Measurements from ENCODE around the gene LRRC4C.

Gene LRRC4C

GRCh38 chr11:40838181-40838683 is 621.2 kb downstream of the LRRC4C start:
- DNase-seq = no peak

GRCh38 chr11:40827116-40827515 is 632.3 kb downstream of the LRRC4C start:
- no peak for DNase-seq

DNA sequence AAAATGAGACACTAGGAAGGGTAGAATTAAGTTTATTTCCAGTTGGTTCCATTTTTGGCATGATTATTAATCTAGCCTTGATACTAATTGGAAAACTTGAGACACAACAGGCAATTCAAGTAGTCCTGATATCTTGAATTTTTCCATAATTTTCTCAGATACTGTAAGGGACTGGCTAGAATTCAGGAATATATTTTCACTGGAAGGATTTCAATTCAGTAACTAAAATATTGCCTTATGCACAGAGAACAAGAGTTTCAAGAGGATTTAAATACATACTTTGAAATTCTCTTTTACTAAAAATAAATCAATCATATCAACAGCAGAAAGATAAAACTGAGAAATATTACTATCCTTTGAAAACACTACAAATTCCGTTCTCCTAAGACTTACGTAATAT is 632.9 kb downstream of the LRRC4C start:
- DNase-seq = no peak

DNA sequence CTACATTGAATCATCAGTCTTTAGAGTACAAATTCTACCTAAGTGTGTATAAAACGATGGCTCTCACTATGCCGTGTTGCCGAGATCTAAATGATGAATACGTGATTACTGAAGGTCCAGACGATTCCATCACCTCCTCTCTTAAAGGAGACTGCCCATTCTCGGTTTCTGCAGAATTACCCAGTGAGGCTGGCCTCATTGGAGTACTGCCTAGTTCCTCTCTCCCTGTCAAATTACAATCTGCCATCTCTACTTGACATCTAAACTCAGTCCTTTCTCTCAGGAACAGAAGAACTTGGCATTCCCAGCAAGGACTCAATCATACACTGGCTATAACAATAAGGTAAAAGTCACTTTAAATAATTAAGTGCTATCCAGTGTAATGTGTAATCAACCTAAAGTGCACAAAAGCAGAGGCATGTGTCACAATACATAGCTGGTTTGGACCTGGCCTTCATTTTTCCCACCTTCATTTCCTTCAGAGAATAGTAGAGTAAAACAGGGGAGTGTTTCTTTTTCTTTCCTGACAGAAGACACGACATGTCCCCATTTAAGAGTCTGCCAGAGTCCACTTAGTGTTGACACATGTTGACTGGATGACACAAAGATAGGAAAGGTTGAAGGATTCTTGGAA is 634.1 kb downstream of the LRRC4C start:
- DNase-seq = no peak

DNA sequence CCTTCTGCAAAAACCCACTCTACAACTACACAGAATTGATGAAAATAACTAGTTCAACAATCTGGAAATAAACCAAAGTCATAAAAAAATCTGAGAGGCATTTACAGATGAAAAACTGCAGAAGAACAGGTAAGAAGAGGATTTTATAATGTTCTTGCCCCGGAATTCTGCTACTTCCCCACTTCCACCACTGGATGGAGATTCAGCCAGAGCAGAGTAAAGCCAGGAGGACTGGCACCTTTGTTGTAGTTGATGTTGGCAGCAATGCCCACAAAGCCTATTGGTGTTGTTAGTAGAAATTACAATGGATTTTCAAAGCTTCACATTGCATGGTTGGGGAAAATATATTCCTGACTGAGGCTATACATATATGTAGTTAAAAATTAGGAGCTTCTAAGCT is 640.2 kb downstream of the LRRC4C start:
- DNase-seq = no peak

DNA sequence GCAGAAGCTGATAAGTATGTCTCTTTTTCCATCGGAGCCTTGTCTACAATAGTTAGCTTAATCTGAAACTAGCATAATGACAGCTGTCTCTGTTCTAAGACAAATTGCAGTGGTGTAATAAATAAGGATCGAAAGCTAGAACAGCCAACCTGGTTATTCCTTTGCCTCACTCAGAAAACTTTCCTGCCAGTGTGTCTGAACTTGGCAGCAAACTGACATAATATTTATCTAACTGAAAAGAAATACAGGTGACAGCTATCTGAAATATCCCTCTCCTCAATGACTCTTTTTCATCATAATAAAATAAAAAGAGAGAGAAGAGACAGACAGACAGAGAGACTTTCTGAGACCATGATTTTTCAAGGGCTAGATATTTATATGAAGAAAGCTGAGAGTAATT is 642.5 kb downstream of the LRRC4C start:
- no peak for DNase-seq

DNA sequence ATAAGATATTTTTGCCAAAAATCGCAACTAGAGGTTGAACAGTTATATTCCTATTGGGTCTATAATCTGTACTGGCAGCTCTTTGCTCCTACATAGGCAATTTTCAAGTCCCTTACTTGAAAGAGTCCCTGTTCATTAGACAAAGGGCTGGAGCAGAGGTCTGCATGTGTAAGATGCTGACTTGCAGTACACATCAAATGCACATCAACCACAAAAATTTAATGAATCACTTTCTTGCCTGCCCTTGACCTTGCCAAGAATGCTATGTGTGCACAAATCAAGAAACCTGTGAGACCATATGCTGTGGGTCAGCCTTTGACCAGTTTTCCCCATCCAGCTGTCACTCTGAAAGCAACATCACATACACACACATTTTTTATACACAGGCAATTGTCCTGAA is 661.5 kb downstream of the LRRC4C start:
- DNase-seq = no peak

- no peak for DNase-seq
These were observed 672.2 kb downstream of the LRRC4C start for GRCh38 chr11:40787224-40787623.

- DNase-seq = no peak
These were observed 696.4 kb downstream of the LRRC4C start for GRCh38 chr11:40763046-40763445.

GRCh38 chr11:40759341-40759740 is 700.1 kb downstream of the LRRC4C start:
- no peak for DNase-seq

DNA sequence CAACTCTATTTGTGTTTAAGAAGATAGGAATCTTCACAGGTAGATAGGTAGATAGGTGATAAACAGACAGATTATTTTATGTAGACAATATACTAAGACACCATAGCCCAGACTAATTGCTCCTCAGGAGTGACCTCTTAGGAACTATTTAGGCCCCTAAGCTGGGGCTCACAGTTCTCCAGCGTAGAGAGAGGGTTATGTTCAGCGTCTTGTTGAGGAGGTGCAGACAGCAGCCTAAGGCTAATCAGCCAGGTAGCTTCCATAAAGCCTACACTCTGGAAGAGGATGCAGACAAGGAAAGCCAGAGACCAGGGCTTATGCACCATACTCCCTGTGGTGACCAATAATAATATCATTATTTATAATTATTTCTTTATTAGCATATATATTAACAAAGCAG is 705.2 kb downstream of the LRRC4C start:
- no peak for DNase-seq

GRCh38 chr11:40746282-40746681 is 713.2 kb downstream of the LRRC4C start:
- DNase-seq = no peak

GRCh38 chr11:40732132-40732531 is 727.3 kb downstream of the LRRC4C start:
- no peak for DNase-seq

DNA sequence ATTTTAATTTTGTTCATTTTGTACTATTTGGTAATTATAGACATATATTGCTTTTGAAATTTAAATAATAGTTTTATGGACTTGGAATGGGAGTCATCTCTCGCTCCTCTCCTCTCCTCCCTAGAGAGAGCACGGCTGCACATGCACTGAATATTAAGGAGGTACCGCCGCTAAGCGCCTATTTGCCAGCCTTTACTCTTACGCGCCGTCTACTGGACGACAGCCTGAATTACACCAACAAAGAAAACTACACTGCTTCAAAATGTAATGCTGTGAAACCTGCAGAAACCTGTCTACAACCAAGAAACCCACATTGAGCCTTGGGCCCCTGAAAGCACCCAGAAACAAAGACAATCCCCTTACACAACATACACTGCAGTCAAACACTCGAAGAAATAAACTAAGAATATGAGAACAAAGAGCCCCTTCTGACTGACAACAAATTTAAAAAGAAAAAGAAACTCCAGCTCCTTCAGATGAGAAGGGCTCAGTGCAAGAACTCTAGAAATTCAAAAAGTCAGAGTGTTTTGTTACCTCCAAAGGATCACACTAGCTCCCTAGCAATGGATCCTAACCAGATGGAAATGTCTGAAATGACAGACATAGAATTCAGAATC is 737.2 kb downstream of the LRRC4C start:
- no peak for DNase-seq

- DNase-seq = no peak
These were observed 742.9 kb downstream of the LRRC4C start for GRCh38 chr11:40716344-40717130.

DNA sequence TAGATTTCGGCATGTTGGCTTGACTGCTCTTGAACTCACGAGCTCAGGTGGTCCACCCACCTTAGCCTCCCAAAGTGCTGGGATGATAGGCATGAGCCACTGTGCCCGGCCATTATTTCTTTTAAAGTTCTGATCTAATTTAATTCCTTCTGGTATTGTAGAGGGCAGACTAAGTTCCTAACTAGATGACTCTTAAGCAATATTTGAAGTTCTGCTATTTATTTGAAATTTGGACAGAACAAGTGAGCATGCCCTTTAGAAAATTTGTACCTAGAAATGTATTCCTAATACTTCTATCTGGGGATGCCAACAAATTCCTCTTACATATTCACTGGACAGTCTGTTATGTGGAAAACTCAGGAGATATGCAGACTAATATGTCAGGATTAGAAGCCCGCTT is 746.4 kb downstream of the LRRC4C start:
- DNase-seq = no peak

- DNase-seq = no peak
These were observed 758.4 kb downstream of the LRRC4C start for GRCh38 chr11:40701027-40701426.

DNA sequence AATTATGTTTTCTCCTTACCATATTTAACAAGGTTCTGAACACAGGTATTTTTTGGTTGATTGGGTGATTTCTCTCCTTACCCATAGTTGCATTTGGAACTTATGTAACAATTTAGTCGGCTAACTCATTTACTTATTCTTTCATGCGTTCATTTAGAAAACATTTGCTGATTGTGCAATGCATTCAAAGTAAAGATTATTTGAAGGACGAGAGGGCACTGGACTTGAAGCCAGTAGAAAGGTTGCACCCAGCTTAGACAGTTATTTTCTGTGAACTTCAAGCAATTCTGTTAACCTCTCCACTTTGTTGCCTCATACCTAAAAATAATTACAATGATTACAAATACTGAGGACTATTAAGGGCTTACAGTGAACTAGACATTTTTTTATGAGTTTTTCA is 769.6 kb downstream of the LRRC4C start:
- no peak for DNase-seq

- no peak for DNase-seq
These were observed 771.1 kb downstream of the LRRC4C start for GRCh38 chr11:40688369-40688768.

- no peak for DNase-seq
These were observed 772.7 kb downstream of the LRRC4C start for GRCh38 chr11:40686765-40687164.

GRCh38 chr11:40683010-40683409 is 776.4 kb downstream of the LRRC4C start:
- DNase-seq = no peak

GRCh38 chr11:40679276-40679675 is 780.2 kb downstream of the LRRC4C start:
- no peak for DNase-seq

DNA sequence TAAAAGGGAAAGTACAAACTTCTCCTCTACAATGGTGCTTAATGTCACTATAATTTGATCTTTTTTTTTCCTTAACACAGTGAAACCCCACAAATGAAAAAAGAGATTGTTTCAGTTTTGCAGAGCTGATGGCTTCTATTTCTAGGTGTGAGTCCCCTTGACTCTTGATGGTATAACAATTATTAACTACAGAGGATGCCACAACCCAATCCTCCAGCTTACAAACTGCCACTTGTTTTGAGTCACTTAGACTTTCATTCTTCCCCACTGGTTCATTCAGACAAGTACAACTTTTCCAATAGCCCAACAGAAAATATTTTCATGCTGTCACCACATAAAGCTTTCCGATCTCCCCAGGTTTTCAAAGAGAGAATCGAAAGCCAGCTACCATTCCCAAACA is 812.2 kb downstream of the LRRC4C start:
- DNase-seq = no peak

DNA sequence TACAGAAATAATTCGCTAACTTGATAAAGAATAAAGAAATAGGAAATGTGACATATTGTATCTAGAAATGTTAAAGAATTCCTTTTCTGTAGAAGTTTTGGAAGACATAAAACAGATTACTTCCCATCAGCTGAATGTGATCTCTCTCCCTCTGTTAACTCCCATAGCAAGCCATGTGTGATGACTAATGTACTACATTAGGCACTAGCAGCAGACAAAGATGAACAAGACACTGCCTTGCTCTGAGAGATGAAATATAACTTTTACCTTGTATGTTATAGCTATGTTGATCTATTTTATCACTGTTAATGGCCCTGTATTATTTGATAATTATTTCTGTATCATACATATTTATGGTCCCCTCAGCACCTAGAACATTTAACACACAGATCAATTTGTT is 817.2 kb downstream of the LRRC4C start:
- DNase-seq = no peak

Data from right forelimb (tissue), 1 donor.